SK-N-MC (cell line): ENCODE data around the gene CFAP141.

ENCODE experiments used
- DNase-seq: peaks from one replicate; pipeline ENCODE4 v3.0.0-alpha.2; 2011; ENCODE audit warnings: low read depth, low spot score
- H3K27ac ChIP-seq: fragments of 200-600 bp; sonication (generic); 2 replicates; pipeline ENCODE4 v1.5.1; 2016; ENCODE audit warnings: mixed run types
- H3K36me3 ChIP-seq: fragments of 200-600 bp; sonication (generic); 2 replicates; pipeline ENCODE4 v1.6.1; 2017; ENCODE audit warnings: antibody characterized with exemption, low read length, mixed read lengths; ENCODE audit not compliant: insufficient read depth
- H3K4me3 ChIP-seq: fragments of 200-600 bp; sonication (generic); 2 replicates; pipeline ENCODE4 v1.5.1; 2016
- H3K9ac ChIP-seq: fragments of 200-600 bp; sonication (generic); 2 replicates; pipeline ENCODE4 v1.8.0; 2017; ENCODE audit warnings: mixed run types, mixed read lengths; ENCODE audit not compliant: insufficient read length
- H3K9me3 ChIP-seq: fragments of 200-600 bp; sonication (generic); 2 replicates; pipeline ENCODE4 v1.6.1; 2017; ENCODE audit warnings: low read depth, mild to moderate bottlenecking, antibody characterized with exemption, low read length, moderate library complexity, mixed read lengths
- EZH2 ChIP-seq: fragments of 200-600 bp; sonication (generic); IDR thresholded peaks from one replicate; pipeline ENCODE4 v1.6.1; 2017; ENCODE audit warnings: antibody characterized with exemption
- FOXP2 ChIP-seq: optimal IDR thresholded peaks from 2 replicates; pipeline ENCODE3; 2011; ENCODE audit warnings: mild to moderate bottlenecking, moderate library complexity; ENCODE audit not compliant: insufficient read depth; ENCODE audit errors: extremely low read length, control extremely low read depth
- POLR2AphosphoS5 ChIP-seq: IDR thresholded peaks from 2 replicates; pipeline ENCODE4 v1.6.1; 2012; ENCODE audit warnings: mild to moderate bottlenecking, low read depth, low read length, borderline replicate concordance

Gene CFAP141

GRCh38 chr1:154225370-154225769, 19.2 kb upstream of the CFAP141 start:
- DNase-seq: no peak
- H3K9me3 ChIP-seq: no peaks in the 10 kb centered on the region
- H3K36me3 ChIP-seq: peaks cover 83% of the 10 kb centered on the region
- H3K9ac ChIP-seq: no peak overlapping the region
- no peak overlapping the region for H3K4me3 ChIP-seq
- TF ChIP-seq EZH2: no peak
- no peak overlapping the region for H3K27ac ChIP-seq

GRCh38 chr1:154223621-154224020, 17.5 kb upstream of the CFAP141 start:
- DNase-seq: no peak
- Histone ChIP-seq H3K27ac (peak overlapping the region; percentile 34; the same call in 1 of the 2 replicates), H3K4me3 (peak overlapping the region; percentile 96), H3K9ac (peak overlapping the region; percentile 54), H3K9me3 (no peaks in the 10 kb centered on the region), H3K36me3 (peaks cover 74% of the 10 kb centered on the region)
- no peak for TF ChIP-seq POLR2AphosphoS5
- TF ChIP-seq EZH2: no peak
- TF ChIP-seq FOXP2: no peak

GRCh38 chr1:154222918-154223317, 16.8 kb upstream of the CFAP141 start:
- no peak for TF ChIP-seq FOXP2
- no peak for TF ChIP-seq EZH2
- TF ChIP-seq POLR2AphosphoS5: no peak
- no peak overlapping the region; the same call in 1 of the 2 replicates for H3K27ac ChIP-seq
- peak overlapping the region; percentile 54 for H3K9ac ChIP-seq
- no peak for DNase-seq
- H3K9me3 ChIP-seq: no peaks in the 10 kb centered on the region
- H3K4me3 ChIP-seq: peak overlapping the region; percentile 96
- H3K36me3 ChIP-seq: peaks cover 74% of the 10 kb centered on the region

GRCh38 chr1:154222518-154222917, 16.4 kb upstream of the CFAP141 start:
- peak overlapping the region; percentile 96 for H3K4me3 ChIP-seq
- TF ChIP-seq POLR2AphosphoS5 (no peak), EZH2 (no peak), FOXP2 (no peak)
- H3K9me3 ChIP-seq: no peaks in the 10 kb centered on the region
- H3K27ac ChIP-seq: no peak overlapping the region; the same call in 1 of the 2 replicates
- H3K36me3 ChIP-seq: peaks cover 74% of the 10 kb centered on the region
- peak overlapping the region; percentile 99 for H3K9ac ChIP-seq
- DNase-seq: no peak

GRCh38 chr1:154221278-154222001, 15.3 kb upstream of the CFAP141 start:
- no peaks in the 10 kb centered on the region for H3K9me3 ChIP-seq
- H3K27ac ChIP-seq: peak overlapping the region; percentile 91
- H3K9ac ChIP-seq: peak overlapping the region; percentile 99
- no peak for DNase-seq
- no peak for TF ChIP-seq EZH2
- TF ChIP-seq FOXP2: no peak
- peak; percentile 16; the same call in 1 of the 2 replicates for TF ChIP-seq POLR2AphosphoS5
- peak overlapping the region; percentile 96 for H3K4me3 ChIP-seq
- H3K36me3 ChIP-seq: peaks cover 74% of the 10 kb centered on the region

GRCh38 chr1:154220970-154221277, 14.8 kb upstream of the CFAP141 start:
- peak overlapping the region; percentile 91 for H3K27ac ChIP-seq
- no peak for TF ChIP-seq POLR2AphosphoS5
- TF ChIP-seq FOXP2: no peak
- TF ChIP-seq EZH2: no peak
- peak overlapping the region; percentile 96 for H3K4me3 ChIP-seq
- no peaks in the 10 kb centered on the region for H3K9me3 ChIP-seq
- H3K9ac ChIP-seq: peak overlapping the region; percentile 99
- DNase-seq: no peak
- H3K36me3 ChIP-seq: peaks cover 73% of the 10 kb centered on the region

GRCh38 chr1:154220071-154220969, 14.2 kb upstream of the CFAP141 start, which contains the start of gene UBAP2L:
Gene UBAP2L (plus strand): TSS chr1:154220955. CDS start chr1:154225124, 4,169 bp downstream.
- peaks cover 67% of the 10 kb centered on the region for H3K36me3 ChIP-seq
- H3K4me3 ChIP-seq: peak within 1 kb of the TSS; percentile 96
- peak within 1 kb of the TSS; percentile 95 for H3K27ac ChIP-seq
- H3K9me3 ChIP-seq: no peaks in the 10 kb centered on the region
- peak; percentile 93 for DNase-seq
- H3K9ac ChIP-seq: peak within 1 kb of the TSS; percentile 99
- no peak for TF ChIP-seq FOXP2
- TF ChIP-seq POLR2AphosphoS5: peak; percentile 88

- no peak for DNase-seq
- peak overlapping the region; percentile 95 for H3K27ac ChIP-seq
- peak overlapping the region; percentile 95 for H3K9ac ChIP-seq
- peak overlapping the region; percentile 88 for H3K4me3 ChIP-seq
- peaks cover 62% of the 10 kb centered on the region for H3K36me3 ChIP-seq
- TF ChIP-seq EZH2: no peak
- no peak for TF ChIP-seq FOXP2
- no peak for TF ChIP-seq POLR2AphosphoS5
- no peaks in the 10 kb centered on the region for H3K9me3 ChIP-seq
These were observed 13.4 kb upstream of the CFAP141 start for GRCh38 chr1:154219541-154219940.

- Histone ChIP-seq H3K36me3 (peaks cover 62% of the 10 kb centered on the region), H3K4me3 (peak overlapping the region; percentile 88)
These were observed 12.4 kb upstream of the CFAP141 start for GRCh38 chr1:154218545-154218944.

More at GRCh38 chr1:154218545-154218944, 12.4 kb upstream of the CFAP141 start:
- 0 out of 2 replicates have a peak overlapping the region, but pooled peaks have one; percentile 95 for H3K27ac ChIP-seq
- no peaks in the 10 kb centered on the region for H3K9me3 ChIP-seq
- TF ChIP-seq EZH2 (no peak), FOXP2 (no peak), POLR2AphosphoS5 (no peak)
- peak overlapping the region; percentile 95 for H3K9ac ChIP-seq
- DNase-seq: no peak
